ENCODE measurements around the gene SULT1C3. TPM values are rescaled to one million over a fixed set of nuclear protein-coding genes. Genes with fewer than 3 reads are reported as not detected.

SULT1C3 gene
- total and polyA plus RNA-seq, 2 of the 4 experiments (the other 2 are of a cell fraction): not detected

- peaks cover 3% of the 10 kb centered on the region; the same call in 1 of the 2 replicates for H3K9me1 ChIP-seq (ENCODE audit: insufficient read depth, low read length)
- H3K4me3 ChIP-seq (ENCODE audit: insufficient read depth, low read depth, low read length): no peak overlapping the region
- no peak overlapping the region for H3K4ac ChIP-seq (ENCODE audit: low read depth, low read length)
- no peak overlapping the region for H3K18ac ChIP-seq (ENCODE audit: low read depth, low read length)
- no peak overlapping the region for H2BK15ac ChIP-seq (ENCODE audit: low read depth, low read length)
- in situ Hi-C loops (cut with MboI; ENCODE audit: low sequenced_read_pairs) (no loop called here), intact Hi-C loops (cut with micrococcal nuclease) (no loop called here), dilution Hi-C loops (cut with HindIII; ENCODE audit: low sequenced_read_pairs, unreplicated experiment) (no loop called here)
- no TSS peak for BruUV-seq (replicated peaks)
- H2AFZ ChIP-seq (replicated peaks; ENCODE audit: low read length, poor library complexity): no peak overlapping the region
- H2AK9ac ChIP-seq (replicated peaks; ENCODE audit: low read depth, low read length, poor library complexity): no peak overlapping the region
- no peak overlapping the region for H2BK120ac ChIP-seq (ENCODE audit: low read depth, low read length)
- H2BK5ac ChIP-seq (ENCODE audit: low read depth, low read length, poor library complexity, severe bottlenecking): no peak overlapping the region
- no peak overlapping the region for H3K14ac ChIP-seq (replicated peaks; ENCODE audit: low read depth, low read length)
- ChIA-PET CTCF (no interaction called here), POLR2A (ENCODE audit: unreplicated experiment) (no interaction called here)
- H3K9me3 ChIP-seq (ENCODE audit: control insufficient read depth, insufficient read depth, low read length): no peaks in the 10 kb centered on the region
- H4K8ac ChIP-seq (ENCODE audit: low read depth in 2 of 2, low read length in 2 of 2): no peak overlapping the region
- peaks cover 14% of the 10 kb centered on the region for H3K27me3 ChIP-seq (ENCODE audit: control insufficient read depth, insufficient read depth, low read length)
- peaks cover 9% of the 10 kb centered on the region for H3K4me1 ChIP-seq (ENCODE audit: control insufficient read depth, insufficient read depth, low read length)
- H3K4me2 ChIP-seq (ENCODE audit: low read depth, low read length): no peak overlapping the region
- no peak overlapping the region for H2BK20ac ChIP-seq (ENCODE audit: low read depth, low read length)
- no peaks in the 10 kb centered on the region for H3K36me3 ChIP-seq (ENCODE audit: control insufficient read depth, insufficient read depth, low read length)
- H4K91ac ChIP-seq (ENCODE audit: insufficient read depth, low read depth, low read length): no peak overlapping the region
- H2AK5ac ChIP-seq (ENCODE audit: low read depth, low read length): no peak overlapping the region
- H3K23ac ChIP-seq (ENCODE audit: low read depth, low read length): no peak overlapping the region
- H3K79me1 ChIP-seq (ENCODE audit: low read depth in 1 of 2, low read length in 2 of 2): no peaks in the 10 kb centered on the region
- no peak for TF ChIP-seq CTCF (conservative IDR thresholded peaks at IDR 0.05; ENCODE audit: low read depth, low read length)
- TF ChIP-seq RAD21 (IDR thresholded peaks at IDR 0.05; ENCODE audit: low read length): no peak
- TF ChIP-seq CHD1 (IDR thresholded peaks at IDR 0.05; ENCODE audit: low read depth, low read length): no peak
- TF ChIP-seq BHLHE40 (IDR thresholded peaks at IDR 0.05; ENCODE audit: low read depth, low read length): no peak
- TF ChIP-seq MAZ (IDR thresholded peaks at IDR 0.05; ENCODE audit: borderline replicate concordance, low read depth, low read length): no peak
- TF ChIP-seq FOS (IDR thresholded peaks at IDR 0.05; ENCODE audit: low read depth, low read length): no peak
- no peak for TF ChIP-seq POLR2A (IDR thresholded peaks at IDR 0.05; ENCODE audit: low read depth, low read length)
- TF ChIP-seq SMC3 (IDR thresholded peaks at IDR 0.05; ENCODE audit: low read depth, low read length): no peak
- TF ChIP-seq MAFK (IDR thresholded peaks at IDR 0.05; ENCODE audit: low read depth, low read length): no peak
- TF ChIP-seq NFE2L2 (IDR thresholded peaks at IDR 0.05; ENCODE audit: low read depth, low read length): no peak
- no peak for TF ChIP-seq ELK1 (IDR thresholded peaks at IDR 0.05; ENCODE audit: borderline replicate concordance, low read depth, low read length)
- TF ChIP-seq, protein P1, sequence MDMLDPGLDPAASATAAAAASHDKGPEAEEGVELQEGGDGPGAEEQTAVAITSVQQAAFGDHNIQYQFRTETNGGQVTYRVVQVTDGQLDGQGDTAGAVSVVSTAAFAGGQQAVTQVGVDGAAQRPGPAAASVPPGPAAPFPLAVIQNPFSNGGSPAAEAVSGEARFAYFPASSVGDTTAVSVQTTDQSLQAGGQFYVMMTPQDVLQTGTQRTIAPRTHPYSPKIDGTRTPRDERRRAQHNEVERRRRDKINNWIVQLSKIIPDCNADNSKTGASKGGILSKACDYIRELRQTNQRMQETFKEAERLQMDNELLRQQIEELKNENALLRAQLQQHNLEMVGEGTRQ (IDR thresholded peaks at IDR 0.05; ENCODE audit: low read depth, low read length): no peak
- TF ChIP-seq MXI1 (IDR thresholded peaks at IDR 0.05; ENCODE audit: borderline replicate concordance, low read depth, low read length): no peak
- no peak for TF ChIP-seq RCOR1 (IDR thresholded peaks at IDR 0.05; ENCODE audit: insufficient replicate concordance, low read length)
- no peak for TF ChIP-seq CEBPB (IDR thresholded peaks at IDR 0.05; ENCODE audit: low read depth, low read length)
- no peak for TF ChIP-seq RFX5 (IDR thresholded peaks at IDR 0.05; ENCODE audit: low read depth, low read length)
- no peak overlapping the region for H3K27ac ChIP-seq (ENCODE audit: insufficient read depth, low read length)
- no peak for DNase-seq
- H3K9ac ChIP-seq (ENCODE audit: low read depth, low read length): no peak overlapping the region
- H4K20me1 ChIP-seq (ENCODE audit: insufficient read depth, low read length): no peaks in the 10 kb centered on the region
- no peak overlapping the region for H4K5ac ChIP-seq (ENCODE audit: low read depth, low read length)
- ATAC-seq (ENCODE audit: low read depth): no peak
- H3K56ac ChIP-seq (ENCODE audit: extremely low read depth, insufficient read depth, low read length): no peak overlapping the region
Observed at GRCh38 chr2:108263401-108263800, 23.6 kb downstream of the SULT1C3 start.

Data from IMR-90 (cell line).